NCI-H748 (cell line): Measurements from ENCODE around the gene PDZK1IP1.
"Not testable (repeated sequence)": the region's sequence is repeated elsewhere in the genome, so short reads cannot be mapped to it uniquely, and the experiment has no call there.

Experiments
- DNase-seq: peaks from one replicate; lab custom pipeline; 2025; ENCODE audit not compliant: unreplicated experiment; lab: John Stamatoyannopoulos, UW

PDZK1IP1 gene

DNA sequence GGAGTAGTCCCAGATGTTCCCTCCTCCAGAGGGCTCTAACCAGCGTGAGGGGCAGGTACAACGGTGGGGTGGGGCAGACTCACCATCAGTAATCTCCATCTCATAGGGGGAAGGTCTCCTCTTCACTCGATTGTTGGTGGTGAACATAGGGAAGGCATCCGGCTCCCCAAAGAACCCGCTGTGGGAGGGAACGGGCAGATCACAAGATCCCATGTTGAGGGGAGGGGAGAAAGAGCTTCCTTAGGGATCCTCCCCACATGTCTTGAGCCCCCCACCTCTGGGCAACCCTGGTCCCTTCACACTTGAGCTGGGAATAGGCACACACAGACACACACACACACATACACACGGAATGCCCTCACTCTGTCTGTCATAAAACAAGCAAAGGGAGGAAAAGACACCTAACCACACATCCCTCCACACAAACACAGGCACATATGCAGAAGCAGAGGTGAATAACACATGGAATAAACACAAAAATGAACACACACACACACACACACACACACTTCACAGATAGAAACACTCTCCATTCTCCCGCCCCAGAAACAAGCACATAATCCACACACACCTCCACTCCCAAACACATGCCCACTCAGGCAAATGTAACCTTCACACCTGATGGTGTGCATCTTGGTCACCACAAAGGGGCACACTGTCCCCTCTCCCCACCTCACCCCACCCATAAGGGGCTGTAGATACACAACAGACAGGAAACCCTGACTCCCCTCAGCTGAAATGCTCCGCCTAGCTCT, 34.3 kb upstream of the PDZK1IP1 start:
- DNase-seq, result no peak

DNA sequence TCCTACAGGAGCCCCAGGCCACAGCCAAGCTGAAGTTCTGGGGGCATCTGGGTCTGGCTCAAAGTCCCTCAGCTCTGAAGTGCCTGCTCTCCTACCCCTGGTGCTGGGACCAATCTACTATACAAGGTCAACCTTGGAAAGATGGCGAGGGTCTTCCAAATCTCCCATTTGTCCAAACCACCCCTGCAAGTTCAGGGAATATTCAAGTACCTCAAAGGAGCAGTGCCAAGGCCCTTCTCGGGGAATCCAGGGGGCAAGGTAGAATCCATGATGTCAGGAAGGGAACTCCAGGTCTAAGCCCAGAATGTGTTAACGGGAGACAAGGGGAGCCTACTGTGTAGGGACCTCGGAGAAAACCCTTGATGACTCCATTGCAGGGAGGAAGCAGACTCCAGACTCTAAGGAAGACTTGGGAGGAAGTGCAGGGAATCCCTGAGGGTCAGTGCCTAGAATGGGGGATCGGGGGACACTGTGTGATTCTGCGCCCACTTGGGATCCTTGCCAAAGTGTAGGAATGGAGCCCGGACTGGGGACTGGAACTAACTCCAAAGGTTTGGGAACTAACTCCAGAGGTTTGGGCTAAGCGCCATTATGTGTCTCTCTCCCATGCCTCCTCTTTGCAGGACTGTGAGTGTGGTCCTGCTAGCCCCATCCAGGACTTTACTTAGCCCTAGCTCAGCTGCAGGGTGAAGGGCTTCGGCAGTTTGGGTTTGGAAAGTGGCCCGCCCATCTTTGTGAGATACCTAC, 33.5 kb upstream of the PDZK1IP1 start:
- DNase-seq, result no peak

DNA sequence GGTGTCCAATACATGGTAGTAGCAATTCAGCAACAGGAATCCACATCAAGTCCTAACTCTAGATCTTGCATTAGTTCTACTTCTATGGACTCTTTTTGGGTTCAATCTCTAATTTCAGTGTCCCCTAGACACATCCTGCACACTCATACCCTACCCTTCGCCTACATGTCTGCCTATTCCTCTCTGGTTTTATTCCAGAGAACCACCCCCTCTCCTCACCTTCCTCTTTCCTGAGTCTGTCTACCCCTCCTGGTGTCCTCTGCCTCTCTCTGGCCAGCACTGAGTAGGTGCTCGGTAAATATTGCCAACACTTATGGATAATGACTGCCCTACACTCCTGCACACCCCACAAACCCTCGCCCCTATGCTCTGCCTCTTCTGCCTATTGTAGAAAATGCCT, 32.6 kb upstream of the PDZK1IP1 start:
- DNase-seq, result no peak

DNA sequence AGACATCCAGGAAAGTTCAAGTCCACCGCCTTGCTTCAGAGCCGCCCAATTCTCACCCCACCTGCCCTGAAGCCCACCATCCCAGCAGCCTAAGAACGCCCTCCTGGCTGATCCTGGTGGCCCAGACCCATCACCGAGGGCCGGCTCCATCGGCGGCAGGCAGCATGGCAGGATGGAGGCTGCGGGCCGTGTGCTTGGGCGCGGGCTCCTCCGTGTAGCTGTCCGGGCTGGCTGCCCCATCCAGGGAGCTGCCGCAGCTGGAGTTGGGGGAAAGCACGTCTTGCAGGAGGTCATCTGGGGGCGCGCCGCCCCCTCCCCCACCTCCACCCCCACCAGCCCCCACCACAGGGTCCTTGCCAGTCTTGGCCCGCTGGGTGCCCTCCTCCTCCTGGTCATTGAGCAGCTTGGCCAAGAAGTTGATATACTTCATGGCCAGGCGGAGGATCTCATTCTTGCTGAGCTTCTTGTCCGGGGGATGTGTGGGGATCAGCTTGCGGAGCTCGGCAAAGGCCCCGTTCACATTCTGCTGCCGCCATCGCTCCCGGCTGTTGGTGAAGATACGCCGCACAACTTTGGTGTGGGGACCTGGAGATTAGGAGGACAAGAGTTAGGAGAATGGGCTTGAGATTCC, 29.9 kb upstream of the PDZK1IP1 start:
- DNase-seq, result no peak

DNA sequence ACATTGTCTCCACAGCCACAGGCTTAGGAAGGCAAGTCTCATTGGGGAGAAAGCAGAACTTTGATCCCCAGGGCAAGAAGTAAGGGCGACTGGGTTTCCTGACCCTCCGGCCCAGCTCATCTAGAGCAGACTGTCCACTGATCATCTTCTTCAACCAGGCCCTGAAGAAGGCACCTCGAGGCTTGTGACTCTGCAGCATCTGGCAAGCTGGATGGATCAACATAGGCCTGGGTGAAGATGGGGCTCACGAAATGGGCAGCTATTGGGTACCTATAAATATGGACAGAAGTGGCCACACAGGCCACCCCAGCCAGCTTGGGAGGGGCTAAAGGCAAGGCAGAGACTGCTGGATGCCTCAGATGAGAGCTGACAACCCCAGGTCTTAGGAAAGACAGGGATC, 29.2 kb upstream of the PDZK1IP1 start:
- no peak for DNase-seq

DNA sequence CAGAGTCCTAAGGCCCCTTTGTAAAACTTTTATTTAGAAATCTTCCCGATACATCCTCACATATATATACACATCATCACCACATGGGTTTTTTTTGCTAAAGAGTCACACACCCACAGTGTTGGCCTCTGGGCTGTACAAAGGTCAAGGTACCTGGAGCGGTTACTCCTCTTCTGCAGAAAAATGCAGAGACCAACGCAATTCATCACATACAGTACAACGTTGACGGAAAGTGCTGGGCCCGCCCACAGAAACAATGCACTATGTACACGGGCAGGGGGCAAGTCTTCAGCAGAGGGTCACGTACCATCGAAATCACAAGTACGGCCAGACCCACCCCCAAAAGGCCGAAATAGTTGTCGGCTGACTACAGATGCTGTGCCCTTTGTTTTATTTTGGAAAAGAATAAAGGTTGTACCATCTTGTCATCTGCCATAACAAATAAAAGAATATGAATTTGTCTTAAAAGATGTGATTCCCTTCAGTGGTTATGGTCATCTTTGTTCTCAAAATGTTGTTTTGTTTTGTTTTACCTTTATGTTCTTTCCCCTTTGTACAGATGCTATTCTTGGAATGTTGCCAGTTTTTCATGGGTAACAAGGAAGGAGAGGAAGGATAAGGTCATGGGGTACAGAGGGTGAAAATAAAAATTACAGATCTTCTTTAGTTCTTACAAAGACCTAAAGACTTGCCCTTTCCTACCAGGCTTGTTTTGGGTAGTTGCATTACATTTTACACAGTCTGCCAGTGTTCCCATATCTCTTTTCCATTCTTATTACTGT, 26.6 kb upstream of the PDZK1IP1 start:
- no peak for DNase-seq

DNA sequence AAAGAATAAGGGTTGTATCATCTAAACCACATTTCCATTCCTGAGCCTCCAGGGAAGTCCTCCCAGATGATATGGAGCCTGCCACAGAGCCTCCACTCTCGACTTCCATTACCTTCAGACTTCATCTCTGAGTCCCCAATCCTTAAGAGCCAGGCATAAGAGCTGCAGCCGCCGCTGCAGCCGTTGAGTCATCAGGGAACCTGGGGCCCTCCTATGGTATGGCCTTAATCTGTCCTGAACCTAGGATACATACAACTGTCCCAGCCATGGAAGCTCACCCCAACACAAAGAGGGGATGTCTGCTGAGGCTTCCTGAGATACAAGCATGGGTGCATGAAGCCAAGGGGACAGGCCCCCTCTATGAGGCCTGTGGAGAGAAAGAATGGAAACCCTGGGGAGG, 25.9 kb upstream of the PDZK1IP1 start:
- no peak for DNase-seq

DNA sequence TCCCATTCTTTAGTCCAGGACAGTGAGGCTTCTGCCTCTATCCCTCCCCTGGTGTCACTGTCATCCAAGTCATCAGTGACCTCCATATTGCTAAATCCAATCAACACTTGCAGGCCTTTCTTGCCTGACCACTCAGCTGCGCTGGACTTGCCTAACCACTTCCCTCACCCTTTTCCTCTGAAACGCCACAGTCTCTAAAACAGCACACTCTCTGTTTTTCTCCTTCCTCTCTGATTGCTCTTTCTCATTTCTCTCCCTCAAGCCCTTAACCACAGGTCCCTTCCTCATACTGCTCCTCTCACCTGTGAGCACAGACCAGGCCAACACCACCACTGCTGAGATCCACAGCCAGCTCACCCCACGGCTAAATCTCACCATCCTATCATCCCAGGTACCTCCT, 24.7 kb upstream of the PDZK1IP1 start:
- no peak for DNase-seq

DNA sequence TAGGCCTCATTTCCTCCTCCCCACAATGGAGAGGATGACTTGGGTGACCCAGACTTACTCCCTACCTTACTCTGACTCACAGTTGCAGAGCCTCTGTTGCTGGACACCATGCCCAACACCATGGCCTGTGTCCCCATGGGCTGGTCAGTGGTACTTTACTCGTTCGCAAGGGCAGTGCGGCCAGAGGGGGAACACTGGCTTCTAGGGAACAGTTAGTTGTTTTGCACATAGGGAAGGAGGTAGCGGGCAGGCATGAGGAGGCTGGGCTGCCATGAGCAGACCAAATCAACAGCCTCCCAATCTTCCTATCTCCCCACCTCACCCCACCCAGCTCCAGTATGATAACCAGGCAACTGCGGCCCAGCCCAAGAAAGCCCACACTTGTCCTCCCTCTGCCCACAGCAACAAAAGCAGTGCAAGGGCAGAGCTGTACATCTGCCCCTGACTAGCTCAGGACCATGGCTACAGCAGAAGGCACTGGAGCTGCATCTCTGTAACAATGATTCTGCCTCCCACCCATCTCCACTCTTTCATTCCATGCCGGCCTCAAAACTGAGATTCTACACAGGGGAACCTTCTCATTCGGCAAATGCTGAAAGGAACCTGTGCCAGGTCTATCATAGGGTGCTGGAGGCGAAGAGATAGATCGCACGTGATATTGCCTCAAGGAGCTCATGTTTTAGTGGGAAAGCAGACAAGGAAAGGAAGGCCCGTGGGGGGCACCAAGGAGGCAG, 23.6 kb upstream of the PDZK1IP1 start:
- no peak for DNase-seq

DNA sequence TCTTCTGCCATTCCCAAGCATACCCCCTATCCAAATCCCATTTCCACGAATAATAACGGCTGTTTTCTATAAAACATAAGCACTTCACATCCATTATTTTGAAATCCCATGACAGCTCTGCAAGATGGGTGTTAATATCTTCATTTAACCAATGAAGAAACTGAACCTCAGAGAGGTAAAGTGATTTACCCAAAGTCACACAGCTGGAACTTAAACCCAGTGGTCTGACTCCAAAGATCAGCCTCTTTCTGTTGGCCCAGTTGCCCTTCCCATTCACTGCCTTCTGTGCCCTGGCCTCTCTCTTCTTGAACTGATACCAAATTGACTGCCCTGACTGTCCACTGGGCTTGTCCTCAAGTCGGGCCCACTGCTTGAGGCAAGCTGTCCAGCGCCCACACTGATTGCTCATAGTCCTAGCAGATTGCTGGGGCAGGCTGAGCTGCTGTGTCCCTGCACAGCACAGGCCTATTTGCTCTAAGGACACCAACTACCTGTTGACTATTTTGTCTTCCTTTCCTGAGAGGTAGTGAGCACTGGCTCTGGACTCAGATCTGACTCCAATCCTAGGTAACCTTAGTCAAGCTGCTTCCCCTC, 22.9 kb upstream of the PDZK1IP1 start:
- DNase-seq, result no peak

DNA sequence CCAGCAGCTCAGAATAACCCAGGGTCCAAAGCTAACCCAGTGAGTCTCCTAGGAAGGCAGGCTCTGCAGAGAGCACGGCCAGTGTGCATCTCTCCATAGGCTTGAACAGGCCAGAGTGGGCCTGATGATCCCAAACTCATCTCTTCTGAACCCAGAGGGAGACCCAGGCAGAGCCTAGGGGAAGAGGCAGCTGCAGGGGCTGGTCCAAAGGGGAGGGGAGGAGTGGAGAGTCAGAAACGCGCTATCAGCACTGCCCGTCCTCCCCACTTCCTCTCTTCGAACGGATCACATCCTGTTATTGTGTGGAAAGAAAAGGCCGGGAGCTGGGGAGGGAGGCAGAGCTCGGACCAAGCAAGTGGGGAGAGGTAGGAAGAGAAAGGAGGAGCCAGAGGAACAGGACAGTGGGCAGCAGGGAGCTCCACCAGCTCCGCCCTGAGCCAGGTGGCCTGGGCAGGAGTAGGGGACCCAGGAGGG, 22.0 kb upstream of the PDZK1IP1 start:
- no peak for DNase-seq

DNA sequence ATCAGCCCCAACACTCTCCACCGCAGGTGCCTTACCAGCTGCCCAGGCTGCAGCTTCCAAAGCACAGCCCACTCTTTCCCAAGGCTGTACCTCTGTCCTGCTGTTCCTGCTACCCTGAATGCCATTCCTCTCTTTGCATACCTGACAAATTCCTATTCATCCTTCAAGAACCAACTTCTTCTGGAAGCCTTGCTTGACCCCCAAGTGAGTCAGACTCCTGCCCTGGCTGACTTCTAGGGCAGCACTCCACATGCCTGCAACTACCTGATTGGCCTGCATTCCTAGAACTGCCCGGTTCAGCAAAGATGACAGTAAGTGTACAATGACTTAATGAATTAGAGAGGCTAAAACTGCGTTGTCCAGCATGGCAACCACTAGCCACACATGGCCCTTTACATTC, 20.8 kb upstream of the PDZK1IP1 start:
- DNase-seq, result no peak

DNA sequence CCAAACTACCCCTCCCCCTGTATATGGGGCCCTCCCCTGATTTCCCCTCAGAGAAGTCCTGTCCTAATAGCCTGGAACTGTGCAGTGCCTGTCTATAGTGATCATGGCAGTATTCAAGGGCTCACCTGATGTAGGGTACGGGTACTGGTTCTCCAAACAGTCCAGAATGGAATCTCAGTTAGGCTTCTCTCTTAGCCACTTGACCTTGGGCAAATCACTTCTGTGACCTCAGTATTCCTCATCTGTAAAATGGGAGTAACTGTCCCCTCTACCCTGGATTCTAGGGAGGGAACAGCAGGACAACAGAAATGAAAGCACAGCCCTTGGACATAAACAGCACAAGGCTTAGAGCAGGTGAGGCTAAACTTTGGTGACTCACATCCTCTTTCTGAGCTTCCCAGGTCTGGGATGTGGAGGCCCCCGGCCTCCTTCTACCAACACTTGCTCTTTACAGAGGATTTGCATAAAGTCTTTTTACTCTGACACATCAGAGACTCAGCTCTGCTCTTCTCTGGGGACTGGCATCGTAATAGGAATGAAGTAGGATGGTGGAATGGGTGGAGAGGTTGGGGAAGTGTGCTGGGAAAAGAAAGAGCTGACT, 20.0 kb upstream of the PDZK1IP1 start:
- no peak for DNase-seq

DNA sequence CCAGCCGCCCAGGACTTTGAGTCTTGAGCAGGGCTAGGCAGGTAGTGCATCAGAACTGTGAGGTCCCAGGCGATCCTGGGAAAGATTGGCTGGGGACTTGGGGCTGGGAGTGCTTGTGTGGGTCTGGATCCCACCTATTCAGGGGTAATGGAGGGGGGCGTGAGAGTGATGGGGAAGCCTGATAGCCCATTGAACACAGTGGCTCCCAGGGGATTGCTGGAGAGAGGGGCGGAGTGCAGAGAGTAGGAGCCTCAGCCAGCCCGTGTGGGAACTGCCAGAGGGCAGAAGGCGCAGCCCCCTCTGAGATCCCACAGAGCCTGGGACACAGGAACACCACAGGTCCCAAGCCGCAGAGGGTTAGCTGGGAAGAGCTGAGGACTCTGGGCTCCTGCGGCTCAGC, 19.3 kb upstream of the PDZK1IP1 start:
- no peak for DNase-seq

DNA sequence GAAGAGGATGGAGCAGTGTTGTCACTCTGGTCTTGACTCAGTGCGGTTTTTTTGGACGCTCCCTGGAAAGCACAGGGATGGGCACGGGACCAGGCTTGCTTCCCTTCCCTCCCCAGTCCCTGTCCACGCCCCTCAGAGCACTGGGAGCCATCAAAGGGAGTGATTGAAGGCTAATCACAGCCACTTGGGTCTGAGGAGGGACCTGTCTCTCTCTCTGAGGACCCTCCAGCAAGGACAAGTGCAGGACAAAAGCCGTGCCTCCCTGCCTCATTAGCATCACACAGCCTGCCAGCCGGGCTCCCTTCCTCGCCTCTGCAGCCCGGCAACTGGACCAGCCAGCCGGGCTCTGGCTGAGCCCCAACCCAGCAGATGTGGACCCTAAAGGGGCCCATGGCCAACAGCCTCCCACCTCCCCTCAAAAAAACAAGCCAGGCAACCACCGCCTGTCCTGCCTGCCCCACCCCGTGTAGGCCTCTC, 18.6 kb upstream of the PDZK1IP1 start:
- no peak for DNase-seq

DNA sequence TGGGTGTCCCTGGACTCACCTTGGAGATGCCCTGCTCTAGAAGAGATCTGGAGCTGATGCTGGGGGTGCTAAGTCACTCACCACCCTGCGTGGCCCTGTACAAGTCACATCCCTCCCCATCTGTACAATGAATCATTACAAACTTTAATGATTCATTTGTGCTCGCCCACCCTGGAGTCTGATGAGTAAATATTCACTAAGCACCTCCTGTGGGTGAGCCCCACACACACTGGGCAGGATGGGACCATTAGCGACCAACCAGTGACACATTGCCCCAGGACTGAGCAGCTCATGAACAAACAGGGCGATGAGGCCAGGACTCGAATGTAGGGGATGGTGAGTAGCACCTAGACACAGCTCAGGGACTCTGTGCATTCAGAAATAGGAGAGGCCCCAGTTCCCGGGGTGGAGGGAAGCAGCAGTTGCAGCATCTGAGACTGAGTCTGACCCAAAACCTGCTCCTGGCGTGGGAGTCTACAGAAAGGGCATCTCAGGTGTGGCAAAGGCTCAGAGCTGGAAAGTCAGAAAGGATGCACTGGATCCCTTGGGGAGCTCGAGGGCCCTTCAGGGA, 18.1 kb upstream of the PDZK1IP1 start:
- DNase-seq, result no peak

DNA sequence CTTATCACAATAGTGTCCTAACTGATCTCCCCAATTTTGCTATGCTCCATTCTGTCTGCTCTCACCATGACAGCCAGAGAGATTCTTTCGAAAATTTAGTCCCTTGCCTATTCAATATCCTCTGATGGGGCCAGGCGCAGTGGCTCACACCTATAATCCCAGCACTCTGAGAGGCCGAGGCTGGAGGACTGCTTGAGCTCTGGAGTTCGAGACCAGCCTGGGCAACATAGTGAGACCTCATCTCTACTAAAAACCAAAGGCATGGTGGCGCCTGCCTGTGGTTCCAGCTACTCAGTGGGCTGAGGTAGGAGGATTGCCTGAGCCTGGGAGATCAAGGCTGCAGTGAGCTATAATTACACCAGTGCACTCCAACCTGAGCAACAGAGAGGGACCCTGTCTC, 16.1 kb upstream of the PDZK1IP1 start:
- DNase-seq, result no peak

DNA sequence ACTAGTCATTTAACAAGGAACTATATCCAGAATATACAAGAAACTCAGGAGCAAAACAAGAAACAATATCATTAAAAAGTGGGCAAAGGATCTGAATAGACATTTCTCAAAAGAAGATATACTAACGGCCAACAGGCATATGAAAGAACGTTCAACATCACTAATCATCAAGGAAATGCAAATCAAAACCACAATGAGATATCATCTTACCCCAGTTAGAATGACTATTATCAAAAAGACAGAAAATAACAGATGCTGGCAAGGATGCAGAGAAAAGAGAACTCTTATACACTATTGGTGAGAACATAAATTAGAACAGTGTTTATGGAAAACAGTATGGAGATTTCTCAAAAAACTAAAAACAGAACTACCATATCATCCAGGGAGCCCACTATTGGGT, 13.7 kb upstream of the PDZK1IP1 start:
- not testable (repeated sequence) for DNase-seq

DNA sequence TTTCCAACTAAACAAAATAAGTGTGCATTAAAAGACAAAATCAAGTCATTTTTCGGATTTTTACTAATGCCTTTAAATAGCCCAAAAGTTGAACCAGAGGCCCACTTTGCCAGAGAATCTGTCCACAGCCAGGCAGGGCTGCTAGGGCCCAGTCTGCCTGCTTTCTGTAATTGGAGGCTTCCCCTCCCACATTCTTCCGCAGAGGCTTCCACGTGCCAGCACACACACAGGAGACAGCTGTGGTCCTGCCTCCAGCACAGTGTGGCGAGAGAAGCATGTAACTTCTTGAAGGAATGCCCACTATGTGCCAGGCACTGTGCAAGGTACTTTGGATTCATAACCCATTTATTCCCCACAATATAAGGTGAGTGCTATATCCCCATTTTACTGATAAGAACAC, 11.3 kb upstream of the PDZK1IP1 start:
- no peak for DNase-seq
